Neural cell (in vitro differentiated cells): ENCODE measurements around the gene NAA15. TPM values are rescaled to one million over a fixed set of nuclear protein-coding genes. Genes with fewer than 3 reads are reported as not detected.

ENCODE experiments used
- H2AFZ ChIP-seq: fragments of 200-600, 300-800 bp; sonication (generic), shearing (Covaris generic); 2 replicates; pipeline ENCODE4 v1.6.0; 2014; ENCODE audit warnings: low read depth, mild to moderate bottlenecking, antibody characterized with exemption, low read length, moderate library complexity
- H3F3A ChIP-seq: fragments of 200-600 bp; shearing (Covaris generic); 2 replicates; pipeline ENCODE4 v1.6.1; 2016; ENCODE audit warnings: mild to moderate bottlenecking, moderate library complexity, mixed read lengths, antibody characterized with exemption, low read length; ENCODE audit not compliant: insufficient read depth, poor library complexity, severe bottlenecking
- H3K27ac ChIP-seq: fragments of 200-600, 300-800 bp; sonication (generic), shearing (Covaris generic); 2 replicates; pipeline ENCODE4 v1.5.1; 2014; ENCODE audit warnings: mild to moderate bottlenecking, low read length, moderate library complexity
- H3K27me3 ChIP-seq: fragments of 300-800, 200-600 bp; sonication (generic), shearing (Covaris generic); 2 replicates; pipeline ENCODE4 v1.6.0; 2014; ENCODE audit warnings: mild to moderate bottlenecking, low read depth, low read length, moderate library complexity; ENCODE audit not compliant: insufficient read depth
- H3K36me3 ChIP-seq: fragments of 300-800, 200-600 bp; sonication (generic), shearing (Covaris generic); 2 replicates; pipeline ENCODE4 v1.5.1; 2014; ENCODE audit warnings: mild to moderate bottlenecking, antibody characterized with exemption, low read length, moderate library complexity; ENCODE audit not compliant: insufficient read depth
- H3K4me2 ChIP-seq: fragments of 300-800, 200-600 bp; sonication (generic), shearing (Covaris generic); 2 replicates; pipeline ENCODE4 v1.6.0; 2014; ENCODE audit warnings: mild to moderate bottlenecking, low read length
- H3K4me3 ChIP-seq: fragments of 300-800, 200-600 bp; sonication (generic), shearing (Covaris generic); 2 replicates; pipeline ENCODE4 v1.5.1; 2014; ENCODE audit warnings: mild to moderate bottlenecking, low read length, moderate library complexity
- H3K79me2 ChIP-seq: fragments of 200-600 bp; shearing (Covaris generic); replicated peaks from 2 replicates; pipeline ENCODE4 v1.6.0; 2014; ENCODE audit warnings: mild to moderate bottlenecking, low read length, moderate library complexity; ENCODE audit not compliant: insufficient read depth
- H3K9ac ChIP-seq: fragments of 300-800, 200-600 bp; sonication (generic), shearing (Covaris generic); 2 replicates; pipeline ENCODE4 v1.6.1; 2016; ENCODE audit warnings: mild to moderate bottlenecking, low read length, mixed read lengths
- H3K9me2 ChIP-seq: fragments of 200-600 bp; shearing (Covaris generic); 2 replicates; pipeline ENCODE4 v1.6.1; 2016; ENCODE audit warnings: mild to moderate bottlenecking, low read length, mixed read lengths; ENCODE audit not compliant: insufficient read depth
- H3K9me3 ChIP-seq: fragments of 200-600, 300-800 bp; sonication (generic), shearing (Covaris generic); 2 replicates; pipeline ENCODE4 v1.6.1; 2016; ENCODE audit warnings: mild to moderate bottlenecking, mixed run types, low read length, moderate library complexity, mixed read lengths
- H4K20me1 ChIP-seq: fragments of 200-600 bp; shearing (Covaris generic); 2 replicates; pipeline ENCODE4 v1.6.1; 2016; ENCODE audit warnings: mild to moderate bottlenecking, mixed run types; ENCODE audit not compliant: insufficient read depth
- CTCF ChIP-seq: fragments of 450-650 bp; IDR thresholded peaks from 2 replicates; pipeline ENCODE4 v1.5.1; 2014; ENCODE audit warnings: antibody characterized with exemption, mild to moderate bottlenecking, moderate library complexity; ENCODE audit not compliant: poor library complexity, severe bottlenecking
- EP300 ChIP-seq: fragments of 450-650 bp; conservative IDR thresholded peaks from 2 replicates; pipeline ENCODE4 v1.6.1; 2014; ENCODE audit warnings: antibody characterized with exemption, mild to moderate bottlenecking, moderate library complexity; ENCODE audit not compliant: poor library complexity, severe bottlenecking
- EZH2 ChIP-seq: fragments of 200-600, 300-800 bp; shearing (Covaris generic), sonication (generic); IDR thresholded peaks from 2 replicates; pipeline ENCODE4 v1.6.1; 2014; ENCODE audit warnings: antibody characterized with exemption, low read length, borderline replicate concordance, mild to moderate bottlenecking; ENCODE audit not compliant: insufficient read depth, poor library complexity, severe bottlenecking
- MXI1 ChIP-seq: fragments of 450-650 bp; conservative IDR thresholded peaks from 2 replicates; pipeline ENCODE4 v1.6.1; 2014; ENCODE audit warnings: antibody characterized with exemption, mild to moderate bottlenecking; ENCODE audit not compliant: poor library complexity, severe bottlenecking
- POLR2AphosphoS5 ChIP-seq: IDR thresholded peaks from 2 replicates; pipeline ENCODE4 v1.6.1; 2012
- RAD21 ChIP-seq: fragments of 450-650 bp; conservative IDR thresholded peaks from 2 replicates; pipeline ENCODE4 v1.6.1; 2014; ENCODE audit warnings: antibody characterized with exemption, mild to moderate bottlenecking, moderate library complexity
- REST ChIP-seq: IDR thresholded peaks from 2 replicates; pipeline ENCODE4 v1.6.1; 2012; ENCODE audit warnings: borderline replicate concordance
- SMC3 ChIP-seq: fragments of 450-650 bp; conservative IDR thresholded peaks from 2 replicates; pipeline ENCODE4 v1.6.1; 2014; ENCODE audit warnings: antibody characterized with exemption, mild to moderate bottlenecking, moderate library complexity; ENCODE audit not compliant: poor library complexity
- TAF1 ChIP-seq: IDR thresholded peaks from 2 replicates; pipeline ENCODE4 v1.6.1; 2012; ENCODE audit warnings: low read depth
- polyA plus RNA-seq: library from polyadenylated mRNA; depleted of rRNA; stranded (reverse); fragments of >200 nt; gene quantifications from 2 replicates; pipeline ENCODE4 v1.2.3, GENCODE V29; 2014

NAA15 gene
- polyA plus RNA-seq, 1 donor from 2014 or later = 12.5 TPM

GRCh38 chr4:139282065-139282720 lies 19.1 kb upstream of the NAA15 start:
- Histone ChIP-seq H3K4me3 (no peak overlapping the region), H4K20me1 (no peaks in the 10 kb centered on the region), H3K9ac (no peak overlapping the region), H3K9me3 (no peaks in the 10 kb centered on the region), H3K9me2 (no peaks in the 10 kb centered on the region), H2AFZ (no peak overlapping the region), H3K27me3 (peaks cover 38% of the 10 kb centered on the region), H3F3A (no peaks in the 10 kb centered on the region), H3K27ac (no peak overlapping the region), H3K79me2 (no peaks in the 10 kb centered on the region), H3K4me2 (no peak overlapping the region), H3K36me3 (no peaks in the 10 kb centered on the region)
- TF ChIP-seq MXI1 (no peak), EP300 (no peak), TAF1 (no peak), CTCF (no peak), RAD21 (no peak)

- Histone ChIP-seq H3K4me2 (no peak overlapping the region), H3K9me3 (no peaks in the 10 kb centered on the region), H3K79me2 (no peaks in the 10 kb centered on the region), H2AFZ (no peak overlapping the region), H3K4me3 (no peak overlapping the region), H4K20me1 (no peaks in the 10 kb centered on the region), H3K9me2 (no peaks in the 10 kb centered on the region), H3K27me3 (peaks cover 35% of the 10 kb centered on the region), H3F3A (no peaks in the 10 kb centered on the region), H3K9ac (no peak overlapping the region), H3K36me3 (no peaks in the 10 kb centered on the region), H3K27ac (no peak overlapping the region)
- TF ChIP-seq RAD21 (no peak), SMC3 (no peak), EP300 (no peak), POLR2AphosphoS5 (no peak), CTCF (no peak), MXI1 (no peak), TAF1 (no peak), REST (no peak), EZH2 (no peak)
These were observed 18.6 kb upstream of the NAA15 start for GRCh38 chr4:139282721-139283075.
